B cell (primary cell): Measurements from ENCODE around the gene KLHL10. TPM values are rescaled to one million over a fixed set of nuclear protein-coding genes. Genes with fewer than 3 reads are reported as not detected.
A peak's percentile ranks its signal among the peaks of the same experiment; 100 is the strongest.

Experiments
- ATAC-seq: fragments of 200-7000 bp; cut with Tn5 transposase; one replicate; pipeline ENCODE4 v1.10.0; 2021; ENCODE audit warnings: low read depth, mild to moderate bottlenecking, moderate number of reproducible peaks, moderate library complexity
- CTCF ChIA-PET: fragments of 350-600 bp; sonication (Branson Sonifier 250); formaldehyde crosslinking; loops from one replicate; lab custom pipeline; 2021; ENCODE audit warnings: antibody characterized with exemption, inconsistent platforms; lab: Charles Lee
- POLR2A ChIA-PET: fragments of 350-600 bp; sonication (Branson Sonifier 250); formaldehyde crosslinking; loops from one replicate; lab custom pipeline; 2021; ENCODE audit warnings: antibody characterized with exemption; lab: Charles Lee
- DNase-seq: peaks from one replicate; pipeline ENCODE4 v3.0.0; 2013
- H2AFZ ChIP-seq: 2 replicates; pipeline ENCODE4 v1.6.1; 2012; ENCODE audit warnings: mild to moderate bottlenecking, low read depth, low read length; ENCODE audit not compliant: insufficient read depth, poor library complexity, severe bottlenecking
- H3K27ac ChIP-seq, 2 donors: 1 replicate in 1 of 2; 2 replicates in 1 of 2; pipeline ENCODE4 v1.5.1; 2012 to 2013; ENCODE audit warnings: low read length in 2 of 2, mild to moderate bottlenecking in 2 of 2, moderate library complexity in 1 of 2
- H3K27me3 ChIP-seq, 4 experiments: fragments of 200-600 bp in 1 of 4; sonication (generic) in 1 of 4; replicated peaks in 1 of 4; 1 replicate in 2 of 4; 2 replicates in 2 of 4; pipeline versions ENCODE4 v1.6.1 to v1.7.0; 2013 to 2016; ENCODE audit warnings: low read length in 3 of 4, mild to moderate bottlenecking in 2 of 4, mixed read lengths in 1 of 4, moderate library complexity in 1 of 4; ENCODE audit not compliant: insufficient read depth in 4 of 4, control insufficient read depth in 3 of 4; ENCODE audit errors: control extremely low read depth in 1 of 4
- H3K36me3 ChIP-seq, 2 experiments: replicated peaks in 1 of 2; 1 replicate in 1 of 2; 2 replicates in 1 of 2; pipeline versions ENCODE4 v1.6.1 to v1.7.1; 2013; ENCODE audit warnings: low read length in 1 of 2; ENCODE audit not compliant: insufficient read depth in 2 of 2, control insufficient read depth in 1 of 2; ENCODE audit errors: control extremely low read depth in 1 of 2, extremely low read depth in 1 of 2
- H3K4me1 ChIP-seq, 2 donors: fragments of 200-600 bp in 1 of 2; sonication (generic) in 1 of 2; 1 replicate in 1 of 2; 2 replicates in 1 of 2; pipeline versions ENCODE4 v1.5.1 to v1.6.1; 2013 to 2017; ENCODE audit warnings: low read length in 2 of 2; ENCODE audit not compliant: control insufficient read depth in 2 of 2, insufficient read depth in 2 of 2
- H3K4me2 ChIP-seq: replicated peaks from 2 replicates; pipeline ENCODE3; 2012; ENCODE audit warnings: mild to moderate bottlenecking, low read depth, low read length; ENCODE audit not compliant: poor library complexity, severe bottlenecking
- H3K4me3 ChIP-seq, 5 experiments: fragments of 200-600 bp in 1 of 5; sonication (generic) in 1 of 5; 1 replicate in 3 of 5; 2 replicates in 2 of 5; pipeline versions ENCODE4 v1.5.1 to v1.7.0; 2011 to 2016; ENCODE audit warnings: low read length in 4 of 5, mild to moderate bottlenecking in 4 of 5, low read depth in 2 of 5, control low read depth in 1 of 5, moderate library complexity in 1 of 5; ENCODE audit not compliant: insufficient read depth in 1 of 5; ENCODE audit errors: control extremely low read depth in 1 of 5, extremely low read depth in 1 of 5
- H3K79me2 ChIP-seq: fragments of 200-600 bp; sonication (generic); one replicate; pipeline ENCODE4 v1.6.0; 2016; ENCODE audit warnings: low read length; ENCODE audit not compliant: control insufficient read depth, insufficient read depth
- H3K9ac ChIP-seq: fragments of 200-600 bp; sonication (generic); 2 replicates; pipeline ENCODE4 v1.6.1; 2017; ENCODE audit warnings: mild to moderate bottlenecking, low read length, moderate library complexity
- H3K9me3 ChIP-seq, 3 donors: one replicate each; pipeline versions ENCODE4 v1.6.1 to v1.7.1; 2013; ENCODE audit warnings: low read length in 2 of 3; ENCODE audit not compliant: control insufficient read depth in 2 of 3, insufficient read depth in 1 of 3; ENCODE audit errors: control extremely low read depth in 1 of 3
- H4K20me1 ChIP-seq: 2 replicates; pipeline ENCODE4 v1.6.0; 2012; ENCODE audit warnings: mild to moderate bottlenecking, low read length; ENCODE audit not compliant: insufficient read depth, control insufficient read depth, poor library complexity, severe bottlenecking
- H3K27ac Mint-ChIP-seq: one replicate; pipeline ENCODE4 v1.8.0; 2021; ENCODE audit warnings: mixed read lengths
- H3K27me3 Mint-ChIP-seq: one replicate; pipeline ENCODE4 v1.8.0; 2021; ENCODE audit warnings: mixed read lengths
- H3K4me1 Mint-ChIP-seq: one replicate; pipeline ENCODE4 v1.8.0; 2021; ENCODE audit warnings: mixed read lengths
- H3K4me3 Mint-ChIP-seq: one replicate; pipeline ENCODE4 v1.8.0; 2021; ENCODE audit warnings: mixed read lengths
- H3K9me3 Mint-ChIP-seq: one replicate; pipeline ENCODE4 v1.8.0; 2022; ENCODE audit warnings: mixed read lengths; ENCODE audit not compliant: insufficient read depth
- CTCF ChIP-seq: fragments of 200-600 bp; IDR thresholded peaks from one replicate; pipeline ENCODE4 v1.8.0; 2022; ENCODE audit warnings: antibody characterized with exemption, mild to moderate bottlenecking
- EZH2 ChIP-seq: IDR thresholded peaks from 2 replicates; pipeline ENCODE4 v1.6.1; 2012; ENCODE audit warnings: borderline replicate concordance, low read depth, mild to moderate bottlenecking, moderate library complexity, low read length; ENCODE audit not compliant: insufficient read depth, poor library complexity, severe bottlenecking
- WGBS: methylation state at CpG from one replicate; pipeline ENCODE4 v1.1.5; 2013; ENCODE audit warnings: missing lambda C conversion rate; ENCODE audit not compliant: insufficient coverage; 5-methylcytosine and 5-hydroxymethylcytosine counted together
- intact Hi-C: fragments of 100-400 bp; cut with micrococcal nuclease; formaldehyde crosslinking; loops from one replicate; pipeline ENCODE4 v1.10.0; 2022
- polyA plus RNA-seq: library from polyadenylated mRNA; depleted of rRNA; stranded (reverse); fragments of >200 nt; gene quantifications from 2 replicates; pipeline ENCODE4 v1.2.3, GENCODE V29; 2012
- total RNA-seq, 2 donors: library from RNA; stranded (reverse); fragments of 120-200 nt in 1 of 2; gene quantifications; 1 replicate in 1 of 2; 2 replicates in 1 of 2; pipeline versions ENCODE4 v1.2.3 to v1.2.4, GENCODE V29; 2013 to 2022

KLHL10 gene
- total and polyA plus RNA-seq, 2 donors (not counting 1 experiment from before 2014, with no cell fraction given) = 0.12 to 0.37 TPM

DNA sequence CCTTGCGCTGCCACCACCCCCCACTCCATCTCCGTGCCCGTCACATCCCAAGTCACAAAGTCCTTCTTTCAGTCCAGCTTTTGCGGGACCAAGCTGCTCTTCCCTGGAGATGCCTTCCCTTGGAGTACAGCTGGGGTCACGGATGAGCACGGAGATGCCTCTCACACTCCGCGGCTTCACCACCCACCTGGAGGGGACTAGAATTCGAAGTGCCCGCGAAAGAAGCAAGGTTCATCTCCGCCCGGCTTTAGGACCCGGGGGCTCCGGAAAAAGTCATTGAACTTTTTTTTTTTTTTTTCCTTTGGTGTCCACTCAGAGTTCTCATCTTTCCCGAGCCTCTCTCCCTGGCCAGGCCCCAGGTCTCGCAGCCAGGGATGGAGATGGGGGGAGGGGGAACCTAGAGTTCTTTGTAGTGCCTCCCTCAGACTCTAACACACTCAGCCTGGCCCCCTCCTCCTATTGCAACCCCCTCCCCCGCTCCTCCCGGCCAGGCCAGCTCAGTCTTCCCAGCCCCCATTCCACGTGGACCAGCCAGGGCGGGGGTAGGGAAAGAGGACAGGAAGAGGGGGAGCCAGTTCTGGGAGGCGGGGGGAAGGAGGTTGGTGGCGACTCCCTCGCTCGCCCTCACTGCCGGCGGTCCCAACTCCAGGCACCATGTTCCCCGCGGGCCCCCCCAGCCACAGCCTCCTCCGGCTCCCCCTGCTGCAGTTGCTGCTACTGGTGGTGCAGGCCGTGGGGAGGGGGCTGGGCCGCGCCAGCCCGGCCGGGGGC, 25.1 kb upstream of the KLHL10 start, which contains the start of gene FKBP10:
TSS of gene FKBP10 (plus strand) at position 624 of the 771 bp plus-strand sequence. CDS start at position 655, 31 bp downstream.
- peaks cover 0 to 25% (median 5%) of the 10 kb centered on the region in 4 experiments for H3K27me3 ChIP-seq
- WGBS = 5% methylated on average over 20 of the region's 35 CpGs
- Mint-ChIP-seq H3K9me3 (no peaks in the 10 kb centered on the region), H3K27ac (peak within 1 kb of the TSS; percentile 83), H3K4me3 (peak within 1 kb of the TSS; percentile 96), H3K4me1 (peaks cover 19% of the 10 kb centered on the region), H3K27me3 (peaks cover 6% of the 10 kb centered on the region)
- no peaks in the 10 kb centered on the region for H3K9me3 ChIP-seq
- CTCF ChIA-PET = interaction anchor here (1.0 to 3.3 kb wide), 10 partner anchors 8 to 121 kb away, joined by 4 to 27 read pairs (median 6); partner anchors contain the start of genes ACLY, JUP and KLHL10
- H3K27ac ChIP-seq = no peak within 1 kb of the TSS
- H3K9ac ChIP-seq = peak within 1 kb of the TSS; percentile 78
- H4K20me1 ChIP-seq = no peaks in the 10 kb centered on the region
- peaks cover 20% of the 10 kb centered on the region in 2 donors for H3K4me1 ChIP-seq
- no peaks in the 10 kb centered on the region for H3K36me3 ChIP-seq
- H3K4me3 ChIP-seq = peak within 1 kb of the TSS in 4 of 5 experiments; percentile 49 to 85 (median 62)
- peak within 1 kb of the TSS; percentile 88 for H3K4me2 ChIP-seq
- peak within 1 kb of the TSS; percentile 93 for H2AFZ ChIP-seq
- POLR2A ChIA-PET = no interaction called here
- no peak for DNase-seq
- no peaks in the 10 kb centered on the region for H3K79me2 ChIP-seq
- intact Hi-C loops = no loop called here
- no peak for ATAC-seq
- no peak for TF ChIP-seq CTCF

DNA sequence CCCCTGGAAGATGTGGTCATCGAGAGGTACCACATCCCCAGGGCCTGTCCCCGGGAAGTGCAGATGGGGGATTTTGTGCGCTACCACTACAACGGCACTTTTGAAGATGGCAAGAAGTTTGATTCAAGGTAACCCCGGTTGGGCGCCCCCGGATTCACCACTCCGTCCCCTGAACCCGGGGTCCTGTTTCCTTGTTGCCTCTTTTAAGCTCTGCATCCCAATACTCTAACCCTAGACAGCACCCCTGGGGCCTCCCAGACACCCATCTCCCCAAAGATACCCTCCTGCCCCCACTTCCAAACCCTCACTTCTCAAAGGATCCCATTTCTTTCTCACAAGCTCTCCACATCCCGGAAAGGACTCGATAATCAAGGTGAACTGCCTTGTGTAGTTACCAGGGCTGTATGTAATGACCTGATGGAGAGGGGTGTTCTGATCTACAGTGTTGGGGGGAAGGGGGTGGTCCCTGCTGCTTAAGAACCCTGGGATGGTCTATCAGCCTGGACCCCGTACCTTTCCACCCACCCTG, 24.4 kb upstream of the KLHL10 start:
- ChIA-PET POLR2A (no interaction called here), CTCF (interaction anchor here (3.0 to 3.3 kb wide), 2 partner anchors 12 to 27 kb away, joined by 25 to 27 read pairs; partner anchors contain the start of gene JUP)
- H3K4me3 ChIP-seq = no peak overlapping the region
- no peak overlapping the region for H3K27ac ChIP-seq
- ATAC-seq (no peak), DNase-seq (no peak)
- peak overlapping the region; percentile 93 for H2AFZ ChIP-seq
- Mint-ChIP-seq H3K27ac (no peak overlapping the region), H3K27me3 (peaks cover 6% of the 10 kb centered on the region), H3K4me3 (peak overlapping the region; percentile 72), H3K9me3 (no peaks in the 10 kb centered on the region), H3K4me1 (peaks cover 19% of the 10 kb centered on the region)
- peaks cover 20% of the 10 kb centered on the region in 2 donors for H3K4me1 ChIP-seq
- 61% methylated on average over 9 of the region's 12 CpGs for WGBS
- no peaks in the 10 kb centered on the region for H3K9me3 ChIP-seq
- TF ChIP-seq EZH2 (no peak), CTCF (no peak)
- no peaks in the 10 kb centered on the region for H3K36me3 ChIP-seq
- no peaks in the 10 kb centered on the region for H4K20me1 ChIP-seq
- peak overlapping the region; percentile 88 for H3K4me2 ChIP-seq
- no peak overlapping the region for H3K9ac ChIP-seq
- peaks cover 0 to 25% (median 5%) of the 10 kb centered on the region in 4 experiments for H3K27me3 ChIP-seq
- no peaks in the 10 kb centered on the region for H3K79me2 ChIP-seq
- intact Hi-C loops = no loop called here
